H1 (cell line): ENCODE measurements around the gene DGKZ. TPM values are rescaled to one million over a fixed set of nuclear protein-coding genes. Genes with fewer than 3 reads are reported as not detected.

ENCODE experiments used
- CTCF ChIA-PET: fragments of 300-600 bp; sonication (Branson Sonifier 250); formaldehyde crosslinking; loops from one replicate; lab custom pipeline; 2021; ENCODE audit not compliant: partially characterized antibody; lab: Charles Lee
- POLR2A ChIA-PET: fragments of 300-600 bp; sonication (Branson Sonifier 250); formaldehyde crosslinking; loops from one replicate; lab custom pipeline; 2021; ENCODE audit warnings: inconsistent platforms; ENCODE audit not compliant: partially characterized antibody; lab: Charles Lee
- DNase-seq, 2 experiments: peaks; one replicate each; pipeline versions ENCODE4 v3.0.0 to v3.0.0-alpha.2; 2010 to 2022; ENCODE audit warnings: low spot score in 2 of 2, low read depth in 1 of 2, mixed read lengths in 1 of 2
- FAIRE-seq: peaks from 2 replicates; lab custom pipeline; 2011; peaks lifted over from hg19 to GRCh38; lab: Jason Lieb, UNC
- H2AFZ ChIP-seq: 2 replicates; pipeline ENCODE4 v1.8.1; 2012; ENCODE audit warnings: low read length, inconsistent platforms
- H2AK5ac ChIP-seq: 2 replicates; pipeline ENCODE4 v1.6.1; 2013; ENCODE audit warnings: low read depth, low read length
- H2BK120ac ChIP-seq: replicated peaks from 2 replicates; pipeline ENCODE3; 2013; ENCODE audit warnings: low read depth, low read length, inconsistent platforms
- H2BK12ac ChIP-seq: 2 replicates; pipeline ENCODE4 v1.6.1; 2013; ENCODE audit warnings: low read depth, low read length
- H2BK15ac ChIP-seq: 2 replicates; pipeline ENCODE4 v1.6.1; 2013; ENCODE audit warnings: low read length
- H2BK20ac ChIP-seq: 2 replicates; pipeline ENCODE4 v1.6.1; 2013; ENCODE audit warnings: low read length
- H2BK5ac ChIP-seq: 2 replicates; pipeline ENCODE4 v1.6.1; 2013; ENCODE audit warnings: low read depth, low read length
- H3K14ac ChIP-seq: 2 replicates; pipeline ENCODE4 v1.6.1; 2013; ENCODE audit warnings: inconsistent platforms; ENCODE audit not compliant: insufficient read length
- H3K18ac ChIP-seq: 2 replicates; pipeline ENCODE4 v1.6.1; 2013; ENCODE audit warnings: low read length; ENCODE audit errors: extremely low read depth
- H3K23ac ChIP-seq: 2 replicates; pipeline ENCODE4 v1.6.1; 2013; ENCODE audit warnings: inconsistent platforms; ENCODE audit not compliant: insufficient read length
- H3K23me2 ChIP-seq: 2 replicates; pipeline ENCODE4 v1.6.1; 2013; ENCODE audit warnings: low read depth, low read length
- H3K27ac ChIP-seq: 2 replicates; pipeline ENCODE4 v1.6.1; 2011; ENCODE audit warnings: low read depth, low read length, inconsistent platforms
- H3K27me3 ChIP-seq, 4 experiments: replicated peaks in 1 of 4; 1 replicate in 1 of 4; 2 replicates in 3 of 4; pipeline versions ENCODE4 v1.6.1 to v1.8.1; 2011 to 2013; ENCODE audit warnings: low read length in 3 of 4, mild to moderate bottlenecking in 3 of 4, inconsistent platforms in 2 of 4, mixed read lengths in 2 of 4, moderate library complexity in 1 of 4; ENCODE audit not compliant: control insufficient read depth in 3 of 4, insufficient read depth in 3 of 4; ENCODE audit errors: extremely low read depth in 1 of 4
- H3K36me3 ChIP-seq, 4 experiments: 2 replicates each; pipeline versions ENCODE4 v1.6.1 to v1.8.1; 2011 to 2013; ENCODE audit warnings: mild to moderate bottlenecking in 4 of 4, low read length in 3 of 4, moderate library complexity in 2 of 4, control low read depth in 1 of 4, inconsistent platforms in 1 of 4; ENCODE audit not compliant: insufficient read depth in 4 of 4, control insufficient read depth in 2 of 4
- H3K4ac ChIP-seq: replicated peaks from 2 replicates; pipeline ENCODE3; 2013; ENCODE audit warnings: low read length, low read depth, mixed read lengths, inconsistent platforms; ENCODE audit not compliant: insufficient read length
- H3K4me1 ChIP-seq, 4 experiments: replicated peaks in 1 of 4; 1 replicate in 1 of 4; 2 replicates in 3 of 4; pipeline versions ENCODE4 v1.6.1 to v1.8.1; 2011 to 2013; ENCODE audit warnings: low read length in 3 of 4, inconsistent platforms in 2 of 4, mixed read lengths in 1 of 4; ENCODE audit not compliant: insufficient read depth in 4 of 4, control insufficient read depth in 3 of 4
- H3K4me2 ChIP-seq, 2 experiments: 2 replicates each; pipeline versions ENCODE4 v1.6.1 to v1.8.1; 2011 to 2013; ENCODE audit warnings: low read depth in 2 of 2, low read length in 2 of 2, control low read depth in 1 of 2, inconsistent platforms in 1 of 2, mild to moderate bottlenecking in 1 of 2; ENCODE audit not compliant: insufficient read depth in 1 of 2
- H3K4me3 ChIP-seq, 4 experiments: fragments of 200-600, 300-600 bp in 1 of 4; sonication (generic), shearing (Covaris generic), sonication (Bioruptor Twin) in 1 of 4; 2 replicates each; pipeline versions ENCODE4 v1.5.1 to v1.8.1; 2011 to 2016; ENCODE audit warnings: low read length in 4 of 4, low read depth in 3 of 4, control low read depth in 2 of 4, inconsistent platforms in 2 of 4, mild to moderate bottlenecking in 2 of 4, mixed read lengths in 1 of 4, moderate library complexity in 1 of 4; ENCODE audit not compliant: insufficient read depth in 2 of 4; ENCODE audit errors: extremely low read depth in 1 of 4
- H3K56ac ChIP-seq: replicated peaks from 2 replicates; pipeline ENCODE3; 2013; ENCODE audit warnings: low read depth, mild to moderate bottlenecking, mixed read lengths, low read length, inconsistent platforms; ENCODE audit not compliant: insufficient read length
- H3K79me1 ChIP-seq: 2 replicates; pipeline ENCODE4 v1.6.1; 2013; ENCODE audit warnings: low read depth, low read length, control low read depth
- H3K79me2 ChIP-seq, 2 experiments: 2 replicates each; pipeline versions ENCODE4 v1.6.1 to v1.8.1; 2012 to 2013; ENCODE audit warnings: low read length in 2 of 2, mild to moderate bottlenecking in 2 of 2, inconsistent platforms in 1 of 2; ENCODE audit not compliant: insufficient read depth in 2 of 2, control insufficient read depth in 1 of 2
- H3K9ac ChIP-seq, 4 experiments: replicated peaks in 1 of 4; 1 replicate in 1 of 4; 2 replicates in 3 of 4; pipeline versions ENCODE4 v1.6.1 to v1.8.1; 2011 to 2013; ENCODE audit warnings: low read depth in 3 of 4, low read length in 3 of 4, control low read depth in 2 of 4, mild to moderate bottlenecking in 2 of 4, moderate library complexity in 2 of 4, inconsistent platforms in 1 of 4; ENCODE audit errors: extremely low read depth in 1 of 4
- H3K9me3 ChIP-seq, 2 experiments: 2 replicates each; pipeline versions ENCODE4 v1.6.1 to v1.8.1; 2012 to 2013; ENCODE audit warnings: mild to moderate bottlenecking in 2 of 2, moderate library complexity in 2 of 2, control low read depth in 1 of 2, inconsistent platforms in 1 of 2, low read depth in 1 of 2, low read length in 1 of 2, mixed read lengths in 1 of 2; ENCODE audit not compliant: insufficient read depth in 2 of 2
- H4K20me1 ChIP-seq, 2 experiments: replicated peaks in 1 of 2; 2 replicates each; pipeline versions ENCODE3 to v1.8.1; 2011 to 2013; ENCODE audit warnings: inconsistent platforms in 2 of 2, low read length in 2 of 2, mild to moderate bottlenecking in 1 of 2; ENCODE audit not compliant: insufficient read depth in 2 of 2, control insufficient read depth in 1 of 2
- H4K5ac ChIP-seq: 2 replicates; pipeline ENCODE4 v1.6.1; 2013; ENCODE audit warnings: low read length, low read depth, mixed read lengths, inconsistent platforms; ENCODE audit not compliant: insufficient read length
- H4K8ac ChIP-seq: 2 replicates; pipeline ENCODE4 v1.8.0; 2013; ENCODE audit warnings: mild to moderate bottlenecking, moderate library complexity, low read length, inconsistent platforms; ENCODE audit not compliant: insufficient read depth; ENCODE audit errors: extremely low read depth
- H4K91ac ChIP-seq: replicated peaks from 2 replicates; pipeline ENCODE3; 2013; ENCODE audit warnings: low read length, mixed read lengths, inconsistent platforms; ENCODE audit not compliant: insufficient read length
- CREB1 ChIP-seq: IDR thresholded peaks from 2 replicates; pipeline ENCODE4 v1.6.1; 2012; ENCODE audit warnings: inconsistent platforms
- GABPA ChIP-seq: IDR thresholded peaks from 2 replicates; pipeline ENCODE4 v1.6.1; 2011; ENCODE audit warnings: mild to moderate bottlenecking, low read length, moderate library complexity, borderline replicate concordance; ENCODE audit not compliant: insufficient read depth
- KDM5A ChIP-seq: fragments of 200-600 bp; IDR thresholded peaks from 2 replicates; pipeline ENCODE4 v1.7.1; 2012; ENCODE audit warnings: mild to moderate bottlenecking, low read length, inconsistent platforms, mixed read lengths
- MAX ChIP-seq: IDR thresholded peaks from 2 replicates; pipeline ENCODE4 v1.6.1; 2012; ENCODE audit warnings: inconsistent platforms
- POU5F1 ChIP-seq: IDR thresholded peaks from 2 replicates; pipeline ENCODE4 v1.6.1; 2011; ENCODE audit warnings: low read depth, mild to moderate bottlenecking, low read length, moderate library complexity
- RAD21 ChIP-seq, 2 experiments: IDR thresholded peaks in 1 of 2; conservative IDR thresholded peaks in 1 of 2; 2 replicates each; pipeline ENCODE4 v1.6.1; 2011; ENCODE audit warnings: low read depth in 2 of 2, low read length in 2 of 2, improper control_type of control experiment in 1 of 2, inconsistent platforms in 1 of 2, mild to moderate bottlenecking in 1 of 2, moderate library complexity in 1 of 2
- SP4 ChIP-seq: IDR thresholded peaks from 2 replicates; pipeline ENCODE4 v1.6.1; 2012; ENCODE audit warnings: low read length, inconsistent platforms
- TAF1 ChIP-seq: IDR thresholded peaks from 2 replicates; pipeline ENCODE4 v1.6.1; 2011; ENCODE audit warnings: mild to moderate bottlenecking, low read depth, low read length
- TCF12 ChIP-seq: IDR thresholded peaks from 2 replicates; pipeline ENCODE4 v1.6.1; 2011; ENCODE audit warnings: low read depth, mild to moderate bottlenecking, low read length
- WGBS, 2 experiments: shearing (Covaris generic) in 1 of 2; methylation state at CpG; one replicate each; pipeline versions ENCODE4 v1.1.6 to v1.1.7; 2013 to 2015; ENCODE audit warnings: low lambda C conversion rate in 2 of 2, mixed read lengths in 2 of 2, inconsistent platforms in 1 of 2, low coverage in 1 of 2, missing lambda C conversion rate in 1 of 2; ENCODE audit not compliant: insufficient replicate concordance in 2 of 2, insufficient coverage in 1 of 2, insufficient read length in 1 of 2; ENCODE audit errors: extremely low coverage in 1 of 2, missing lambda C conversion rate in 1 of 2; 5-methylcytosine and 5-hydroxymethylcytosine counted together
- polyA plus RNA-seq, 7 experiments: library from polyadenylated mRNA; depleted of rRNA in 3 of 7; stranded (reverse) in 5 of 7; unstranded in 2 of 7; fragments of >200 nt in 5 of 7; fragments of 200-250 nt in 2 of 7; gene quantifications; 1 replicate in 5 of 7; 2 replicates in 1 of 7; 4 replicates in 1 of 7; pipeline versions ENCODE4 v1.2.1 to v1.2.3, GENCODE V29; 2011 to 2013; ENCODE audit warnings: missing spikeins in 2 of 7, mixed read lengths in 2 of 7
- total RNA-seq: library from RNA; stranded (reverse); fragmentation: NEBNext Ultra II Directional; extraction: Animal tissue kit (Norgen Biotek cat#: 25700); gene quantifications from 2 replicates; pipeline ENCODE4 v1.2.1, GENCODE V29; 2021

Gene DGKZ
- total and polyA plus RNA-seq, 2 of the 8 experiments (the other 6 are each of a cell fraction or from before 2014, with no cell fraction given) = 84.4 to 184 TPM

- Histone ChIP-seq H2BK15ac (no peak overlapping the region), H3K79me2 (peaks cover 0 to 27% of the 10 kb centered on the region in 2 experiments; a peak in 2 of 4 replicates), H2BK12ac (no peak overlapping the region), H3K4me2 (no peak overlapping the region), H2BK120ac (no peak overlapping the region), H3K27me3 (no peaks in the 10 kb centered on the region), H2AFZ (no peak overlapping the region), H4K5ac (peak overlapping the region; percentile 6), H2BK5ac (no peak overlapping the region), H3K79me1 (peaks cover 13% of the 10 kb centered on the region), H2AK5ac (no peak overlapping the region), H3K4me1 (peaks cover 0 to 17% (median 8%) of the 10 kb centered on the region in 4 experiments; a peak in 5 of 7 replicates), H3K18ac (no peak overlapping the region), H3K4me3 (no peak overlapping the region), H3K27ac (no peak overlapping the region; the same call in 1 of the 2 replicates), H3K9ac (no peak overlapping the region), H3K4ac (no peak overlapping the region), H3K9me3 (no peaks in the 10 kb centered on the region), H2BK20ac (no peak overlapping the region), H4K20me1 (peaks cover 8 to 30% of the 10 kb centered on the region in 2 experiments), H3K14ac (no peak overlapping the region), H4K8ac (0 out of 2 replicates have a peak overlapping the region, but pooled peaks have one; percentile 28), H3K23ac (no peak overlapping the region), H3K56ac (no peak overlapping the region), H4K91ac (no peak overlapping the region), H3K36me3 (peaks cover 2 to 9% (median 4%) of the 10 kb centered on the region in 4 experiments; a peak in 5 of 8 replicates), H3K23me2 (no peaks in the 10 kb centered on the region)
- ChIA-PET POLR2A (interaction anchor here (1.4 to 7.8 kb wide), 4 partner anchors 8 to 125 kb away, joined by 3 to 69 read pairs (median 8); partner anchors contain the start of genes DGKZ and MDK), CTCF (interaction anchor here (0.7 to 44.5 kb wide), 19 partner anchors 10 to 486 kb away, joined by 3 to 1004 read pairs (median 5); partner anchors contain the start of genes CHRM4 and DGKZ)
- WGBS, 2 experiments = 61% methylated on average over 24 of the region's 32 CpGs; no CpG with 5 or more reads in 1 of the 2 experiments
- peak in 1 of 2 experiments; percentile 95 for DNase-seq
- FAIRE-seq = peak; percentile 68
- TF ChIP-seq TCF12 (0 out of 2 replicates have a peak, but pooled peaks have one; percentile 12), KDM5A (no peak), CREB1 (peak; percentile 44; the same call in 1 of the 2 replicates), POU5F1 (no peak), MAX (peak; percentile 57; the same call in 1 of the 2 replicates), RAD21 (IDR thresholded peaks at IDR 0.05 in 1 of 2, conservative IDR thresholded peaks at IDR 0.05 in 1 of 2; ENCODE audit: low read depth in 2 of 2, low read length in 2 of 2) (peak; percentile 64 to 72), SP4 (no peak), TAF1 (no peak), GABPA (peak; percentile 55; the same call in 1 of the 2 replicates)
Measured at GRCh38 chr11:46367244-46367915, 20.1 kb downstream of the DGKZ start.
